GF-D8 (cell line): ENCODE measurements around the gene GULP1.
"Not testable (repeated sequence)": the region's sequence is repeated elsewhere in the genome, so short reads cannot be mapped to it uniquely, and the experiment has no call there.

Source experiments
- DNase-seq: peaks from one replicate; lab custom pipeline; 2025; lab: John Stamatoyannopoulos, UW

GULP1 gene, protein sequence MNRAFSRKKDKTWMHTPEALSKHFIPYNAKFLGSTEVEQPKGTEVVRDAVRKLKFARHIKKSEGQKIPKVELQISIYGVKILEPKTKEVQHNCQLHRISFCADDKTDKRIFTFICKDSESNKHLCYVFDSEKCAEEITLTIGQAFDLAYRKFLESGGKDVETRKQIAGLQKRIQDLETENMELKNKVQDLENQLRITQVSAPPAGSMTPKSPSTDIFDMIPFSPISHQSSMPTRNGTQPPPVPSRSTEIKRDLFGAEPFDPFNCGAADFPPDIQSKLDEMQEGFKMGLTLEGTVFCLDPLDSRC

GRCh38 chr2:188291617-188292347 is at the start of gene GULP1:
TSS of gene GULP1 (plus strand) at chr2:188291874. CDS start at chr2:188477703, 185,829 bp downstream.
- no peak for DNase-seq

- DNase-seq = no peak
Observed at GRCh38 chr2:188243381-188243780, 48.3 kb upstream of the GULP1 start.

- DNase-seq = no peak
Observed at GRCh38 chr2:188244383-188244782, 47.3 kb upstream of the GULP1 start.

DNA sequence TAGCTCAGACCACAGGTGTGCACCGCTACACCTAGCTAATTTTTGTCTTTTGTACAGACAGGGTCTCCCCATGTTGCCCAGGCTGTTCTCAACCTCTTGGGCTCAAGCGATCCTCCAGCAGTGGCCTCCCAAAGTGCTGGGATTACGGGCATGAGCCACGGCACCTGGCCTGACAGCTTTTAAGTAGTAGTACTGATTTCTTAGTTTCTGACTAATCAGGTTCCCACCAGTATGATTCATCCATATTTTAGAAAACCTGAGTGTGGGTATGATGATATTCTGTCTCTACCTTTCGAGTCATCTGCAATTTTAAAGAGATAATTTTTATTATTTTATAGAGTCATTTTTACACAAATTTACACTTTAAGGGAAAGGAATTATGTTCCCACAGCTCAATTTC is 46.4 kb upstream of the GULP1 start:
- no peak for DNase-seq

- no peak for DNase-seq
Observed at GRCh38 chr2:188248513-188248912, 43.2 kb upstream of the GULP1 start.

DNA sequence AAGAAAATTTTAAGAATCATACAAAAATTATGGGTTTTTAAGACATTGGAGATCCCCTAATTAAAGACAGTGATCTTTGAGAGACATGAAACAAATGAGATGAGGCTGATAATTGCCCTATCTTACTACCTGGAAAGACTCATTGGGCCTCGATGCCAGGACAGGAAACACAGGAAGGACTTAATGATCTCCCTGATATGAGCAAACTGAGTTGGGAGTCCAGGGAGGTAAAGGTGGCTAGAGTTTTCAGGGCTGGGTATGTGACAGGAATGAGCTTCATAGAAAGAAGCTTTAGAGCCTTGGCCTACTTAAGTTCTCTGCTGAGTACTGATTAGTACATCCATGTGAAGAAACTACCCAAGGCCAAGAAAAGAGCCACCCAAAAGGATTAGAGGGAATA is 40.6 kb upstream of the GULP1 start:
- DNase-seq = no peak

- DNase-seq = no peak
Observed at GRCh38 chr2:188256420-188256819, 35.3 kb upstream of the GULP1 start.

DNA sequence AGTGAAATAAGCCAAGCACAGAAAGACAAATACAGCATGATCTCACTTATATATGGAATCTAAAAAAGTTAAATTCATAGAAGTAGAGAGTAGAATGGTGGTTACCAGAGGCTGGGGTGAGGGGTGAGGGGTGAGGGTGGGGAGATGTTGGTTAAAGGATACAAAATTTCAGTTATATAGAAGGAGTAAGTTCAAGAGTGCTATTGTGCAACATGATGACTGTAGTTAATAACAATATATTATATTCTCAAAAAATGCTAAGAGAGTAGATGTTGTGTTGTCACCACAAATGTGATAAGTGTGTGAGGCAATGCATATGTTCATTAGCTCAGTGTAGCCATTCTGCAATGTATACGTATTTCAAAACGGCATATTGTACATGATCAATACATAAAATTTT is 26.4 kb upstream of the GULP1 start:
- DNase-seq = no peak

- DNase-seq = no peak
Observed at GRCh38 chr2:188267776-188268175, 23.9 kb upstream of the GULP1 start.

- DNase-seq = no peak
Observed at GRCh38 chr2:188269004-188269403, 22.7 kb upstream of the GULP1 start.

DNA sequence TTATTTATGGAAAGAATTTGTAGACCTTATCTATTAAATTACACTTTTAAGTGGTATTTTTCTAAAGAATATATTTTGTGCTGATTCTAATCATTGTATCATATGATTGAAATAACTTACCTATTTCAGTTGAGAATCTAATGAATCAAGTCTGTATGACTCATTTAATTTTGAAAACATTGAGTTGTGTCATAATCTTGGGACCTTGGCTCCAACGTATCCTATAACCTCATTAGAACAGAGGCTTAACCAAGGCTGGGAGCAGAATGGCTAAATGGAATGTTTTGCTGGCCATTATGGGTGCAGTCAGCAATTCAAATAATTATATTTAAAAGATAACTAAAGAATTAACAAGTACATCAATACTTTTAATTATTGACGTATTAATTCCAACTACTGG is 19.6 kb upstream of the GULP1 start:
- no peak for DNase-seq

- no peak for DNase-seq
Observed at GRCh38 chr2:188274274-188274673, 17.4 kb upstream of the GULP1 start.

DNA sequence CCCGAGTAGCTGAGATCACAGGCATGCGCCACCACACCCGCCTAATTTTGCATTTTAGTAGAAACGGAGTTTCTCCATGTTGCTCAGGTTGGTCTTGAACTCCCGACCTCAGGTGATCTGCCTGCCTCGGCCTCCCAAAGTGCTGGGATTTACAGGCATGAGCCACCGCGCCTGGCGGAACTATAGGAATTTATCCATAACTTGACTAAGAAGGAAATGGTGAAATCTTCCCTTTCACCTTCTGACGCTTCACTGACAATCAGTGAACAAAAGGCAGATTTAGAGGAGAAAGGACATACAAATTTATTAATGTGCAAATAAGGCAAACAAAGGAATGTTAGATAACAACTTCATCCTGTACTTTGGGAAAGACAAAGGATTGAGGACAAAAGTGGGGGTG is 15.4 kb upstream of the GULP1 start:
- DNase-seq = no peak

- no peak for DNase-seq
Observed at GRCh38 chr2:188277786-188278185, 13.9 kb upstream of the GULP1 start.

DNA sequence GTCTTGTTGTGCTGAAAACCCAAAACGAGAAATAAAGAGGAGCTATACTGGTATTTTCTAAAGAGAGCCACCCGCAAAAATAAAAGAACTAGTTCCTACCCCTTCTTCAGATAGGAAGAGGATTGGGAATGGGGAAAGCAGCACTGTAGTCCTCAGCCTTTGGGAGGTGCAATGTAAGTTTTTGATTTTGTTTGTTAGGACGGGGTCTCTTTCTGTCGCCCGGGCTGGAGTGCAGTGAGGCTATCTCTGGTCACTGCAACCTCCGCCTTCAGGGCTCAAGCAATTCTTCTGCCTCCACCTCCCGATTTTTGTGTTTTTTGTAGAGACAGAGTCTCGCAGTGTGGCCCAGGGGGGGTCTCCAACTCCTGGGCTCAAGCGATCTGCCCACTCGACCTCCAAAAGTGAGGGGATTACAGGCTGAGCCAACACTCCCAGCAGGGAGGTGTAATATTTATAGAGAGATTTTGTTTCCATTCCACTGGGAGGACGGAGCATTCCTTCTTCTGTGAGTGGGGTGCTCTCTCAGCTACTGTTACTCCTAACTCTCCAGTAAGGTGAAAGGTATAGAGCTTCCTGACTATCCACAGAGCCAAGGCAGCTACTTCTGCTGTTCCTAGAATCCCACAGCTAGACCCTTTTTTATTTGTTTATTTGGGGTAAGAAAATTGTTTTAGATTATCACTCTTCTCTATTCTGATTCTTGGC is 13.1 kb upstream of the GULP1 start:
- no peak for DNase-seq

DNA sequence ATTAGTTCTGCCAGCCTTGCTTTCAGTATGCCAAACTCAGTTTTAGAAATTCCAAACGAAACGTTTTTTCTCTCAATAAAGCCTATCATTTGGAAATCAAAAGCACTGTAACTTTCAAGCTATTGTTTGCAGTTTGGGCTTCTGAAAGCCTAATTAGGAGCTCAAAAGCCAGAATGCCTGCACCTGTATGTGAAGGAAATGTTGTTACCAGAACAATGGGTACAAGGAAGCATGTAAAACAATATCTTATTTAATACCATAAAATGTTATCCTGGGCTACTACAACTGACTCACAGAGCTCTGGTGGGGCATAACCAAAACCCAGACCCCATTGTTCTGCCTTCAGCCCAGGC is 12.6 kb upstream of the GULP1 start:
- DNase-seq = no peak

- DNase-seq = no peak
Observed at GRCh38 chr2:188280811-188281222, 10.9 kb upstream of the GULP1 start.

- DNase-seq = no peak
Observed at GRCh38 chr2:188282907-188283306, 8.8 kb upstream of the GULP1 start.

DNA sequence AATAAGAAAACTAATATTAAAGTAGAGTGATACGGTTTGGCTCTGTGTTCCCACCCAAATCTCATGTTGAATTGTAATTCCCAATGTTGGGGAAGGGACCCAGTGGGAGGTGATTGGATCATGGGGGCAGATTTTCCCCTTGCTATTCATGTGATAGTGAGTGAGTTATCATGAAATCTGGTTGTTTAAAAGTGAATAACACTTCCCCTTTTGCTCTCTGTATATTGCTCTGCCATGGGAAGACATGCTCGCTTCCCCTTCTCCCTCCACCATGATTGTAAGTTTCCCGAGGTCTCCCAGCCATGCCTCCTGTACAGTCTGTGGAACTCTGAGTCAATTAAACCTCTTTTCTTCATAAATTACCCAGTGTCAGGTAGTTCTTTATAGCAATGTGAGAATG is 7.4 kb upstream of the GULP1 start:
- DNase-seq = not testable (repeated sequence)

GRCh38 chr2:188285049-188285448 is 6.6 kb upstream of the GULP1 start:
- no peak for DNase-seq

DNA sequence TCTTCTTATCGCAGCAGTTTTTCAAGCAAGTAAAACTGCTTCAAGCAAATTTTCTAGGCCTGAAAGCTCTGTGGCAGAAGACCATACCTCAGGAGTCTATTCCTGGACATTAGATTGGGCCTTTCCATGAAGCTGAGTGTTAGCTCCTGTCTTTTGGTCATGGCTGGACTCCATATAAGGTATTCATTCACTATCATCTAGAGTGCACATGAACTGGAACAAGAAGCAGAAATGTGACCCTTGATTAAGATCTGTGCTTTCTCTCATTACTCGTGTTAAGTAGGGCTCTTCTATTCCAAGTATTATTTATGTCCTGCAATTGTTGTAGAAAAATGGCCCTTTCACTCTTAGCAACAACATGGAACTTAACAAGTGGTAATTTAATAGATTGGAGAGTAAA is 5.9 kb upstream of the GULP1 start:
- no peak for DNase-seq

- no peak for DNase-seq
Observed at GRCh38 chr2:188291142-188291616, 495 bp upstream of the GULP1 start.
